Measurements from ENCODE around the gene GSTM4. TPM values are rescaled to one million over a fixed set of nuclear protein-coding genes. Genes with fewer than 3 reads are reported as not detected.

Gene GSTM4
- total and polyA plus RNA-seq, 2 donors (not counting 1 experiment from before 2014, with no cell fraction given): 17.7 to 30.8 TPM

DNA sequence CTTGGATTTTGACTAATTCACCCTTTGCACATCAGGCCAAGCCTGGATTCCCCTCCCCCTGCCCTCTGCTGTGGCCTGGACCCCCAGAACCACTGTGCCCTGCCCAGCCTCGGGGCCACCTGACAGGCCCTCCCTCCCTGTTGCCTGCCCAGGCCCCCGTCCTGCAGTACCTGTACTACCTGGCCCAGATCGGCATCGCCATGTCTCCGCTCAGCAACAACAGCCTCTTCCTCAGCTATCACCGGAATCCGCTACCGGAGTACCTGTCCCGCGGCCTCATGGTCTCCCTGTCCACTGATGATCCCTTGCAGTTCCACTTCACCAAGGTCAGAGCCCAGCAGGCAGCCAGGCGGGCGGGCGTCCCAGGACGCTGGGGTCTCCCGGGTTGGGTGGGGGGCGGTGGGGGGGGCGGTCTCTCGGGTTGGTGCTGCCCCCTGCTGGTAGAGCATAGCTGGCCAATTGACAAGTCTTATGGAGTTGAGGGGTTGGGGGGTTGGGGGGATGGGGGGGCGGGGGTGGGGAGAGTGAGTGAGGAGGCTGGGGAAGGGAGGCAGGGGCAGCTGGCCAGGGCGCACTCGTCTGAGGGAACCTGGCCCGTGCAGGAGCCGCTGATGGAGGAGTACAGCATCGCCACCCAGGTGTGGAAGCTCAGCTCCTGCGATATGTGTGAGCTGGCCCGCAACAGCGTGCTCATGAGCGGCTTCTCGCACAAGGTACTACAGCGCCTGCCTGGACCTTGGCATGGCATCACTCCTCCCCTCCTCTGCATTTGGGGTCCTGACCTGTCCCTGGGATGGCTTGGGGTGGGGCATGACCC lies 25.6 kb upstream of the GSTM4 start:
- TF ChIP-seq EZH2 (IDR thresholded peaks at IDR 0.05; ENCODE audit: low read length, missing control alignments): no peak
- TF ChIP-seq, protein P1, sequence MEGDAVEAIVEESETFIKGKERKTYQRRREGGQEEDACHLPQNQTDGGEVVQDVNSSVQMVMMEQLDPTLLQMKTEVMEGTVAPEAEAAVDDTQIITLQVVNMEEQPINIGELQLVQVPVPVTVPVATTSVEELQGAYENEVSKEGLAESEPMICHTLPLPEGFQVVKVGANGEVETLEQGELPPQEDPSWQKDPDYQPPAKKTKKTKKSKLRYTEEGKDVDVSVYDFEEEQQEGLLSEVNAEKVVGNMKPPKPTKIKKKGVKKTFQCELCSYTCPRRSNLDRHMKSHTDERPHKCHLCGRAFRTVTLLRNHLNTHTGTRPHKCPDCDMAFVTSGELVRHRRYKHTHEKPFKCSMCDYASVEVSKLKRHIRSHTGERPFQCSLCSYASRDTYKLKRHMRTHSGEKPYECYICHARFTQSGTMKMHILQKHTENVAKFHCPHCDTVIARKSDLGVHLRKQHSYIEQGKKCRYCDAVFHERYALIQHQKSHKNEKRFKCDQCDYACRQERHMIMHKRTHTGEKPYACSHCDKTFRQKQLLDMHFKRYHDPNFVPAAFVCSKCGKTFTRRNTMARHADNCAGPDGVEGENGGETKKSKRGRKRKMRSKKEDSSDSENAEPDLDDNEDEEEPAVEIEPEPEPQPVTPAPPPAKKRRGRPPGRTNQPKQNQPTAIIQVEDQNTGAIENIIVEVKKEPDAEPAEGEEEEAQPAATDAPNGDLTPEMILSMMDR (conservative IDR thresholded peaks at IDR 0.05 in 1 of 2, IDR thresholded peaks at IDR 0.05 in 1 of 2; ENCODE audit: low read depth in 1 of 2, low read length in 2 of 2): peak; percentile 3 to 13
- peaks cover 1% of the 10 kb centered on the region for H3K79me2 ChIP-seq (ENCODE audit: control insufficient read depth, insufficient read depth, low read length)
- no peaks in the 10 kb centered on the region for H3K9me3 ChIP-seq (ENCODE audit: control insufficient read depth, insufficient read depth, low read depth, low read length)
- H3K27ac ChIP-seq (ENCODE audit: insufficient read depth, low read length): no peak overlapping the region
- H3K27me3 ChIP-seq (ENCODE audit: control insufficient read depth, insufficient read depth, low read length): no peaks in the 10 kb centered on the region
- no peak overlapping the region for H2AFZ ChIP-seq (ENCODE audit: low read length)
- H3K4me2 ChIP-seq (ENCODE audit: extremely low read depth, insufficient read depth, low read length): no peak overlapping the region
- no peaks in the 10 kb centered on the region for H4K20me1 ChIP-seq (ENCODE audit: control insufficient read depth, extremely low read depth, insufficient read depth, low read length)
- no peak overlapping the region for H3K4me3 ChIP-seq (replicated peaks in 1 of 4; ENCODE audit: control extremely low read depth in 1 of 4, insufficient read depth in 1 of 4, low read depth in 3 of 4, low read length in 4 of 4)
- no peak for DNase-seq (ENCODE audit: low read depth in 2 of 2)
- peaks cover 33% of the 10 kb centered on the region for H3K36me3 ChIP-seq (ENCODE audit: control insufficient read depth, insufficient read depth, low read length)
- H3K9ac ChIP-seq (ENCODE audit: insufficient read depth, low read length): no peak overlapping the region
- H3K4me1 ChIP-seq (ENCODE audit: control insufficient read depth, extremely low read depth, insufficient read depth, low read length): no peaks in the 10 kb centered on the region

DNA sequence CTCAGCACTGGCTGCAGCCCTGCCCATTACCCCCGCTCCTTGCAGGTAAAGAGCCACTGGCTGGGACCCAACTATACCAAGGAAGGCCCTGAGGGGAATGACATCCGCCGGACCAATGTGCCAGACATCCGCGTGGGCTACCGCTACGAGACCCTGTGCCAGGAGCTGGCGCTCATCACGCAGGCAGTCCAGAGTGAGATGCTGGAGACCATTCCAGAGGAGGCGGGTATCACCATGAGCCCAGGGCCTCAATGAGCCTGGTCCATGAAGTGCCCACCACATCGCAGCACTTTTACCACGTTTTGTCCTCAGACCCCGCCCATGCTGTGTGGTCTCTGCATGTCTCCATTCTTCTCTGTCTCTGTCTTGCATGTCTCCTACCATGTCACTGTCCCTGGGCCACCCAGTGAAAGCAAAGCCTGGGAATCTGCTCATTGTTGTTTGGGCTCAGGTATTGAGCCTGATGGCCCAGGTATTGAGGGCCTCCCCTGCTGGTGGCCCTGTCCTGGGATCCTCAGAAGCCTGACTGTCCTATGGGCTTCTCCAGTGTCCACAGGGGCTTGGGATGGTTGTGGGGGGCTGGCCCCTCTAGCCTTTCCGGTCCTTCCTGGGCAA lies 24.9 kb upstream of the GSTM4 start:
- Histone ChIP-seq H3K36me3 (ENCODE audit: control insufficient read depth, insufficient read depth, low read length) (peaks cover 33% of the 10 kb centered on the region), H3K27me3 (ENCODE audit: control insufficient read depth, insufficient read depth, low read length) (no peaks in the 10 kb centered on the region), H3K4me1 (ENCODE audit: control insufficient read depth, extremely low read depth, insufficient read depth, low read length) (peaks cover 2% of the 10 kb centered on the region), H3K4me2 (ENCODE audit: extremely low read depth, insufficient read depth, low read length) (no peak overlapping the region), H3K4me3 (replicated peaks in 1 of 4; ENCODE audit: control extremely low read depth in 1 of 4, insufficient read depth in 1 of 4, low read depth in 3 of 4, low read length in 4 of 4) (no peak overlapping the region), H3K27ac (ENCODE audit: insufficient read depth, low read length) (no peak overlapping the region), H3K9me3 (ENCODE audit: control insufficient read depth, insufficient read depth, low read depth, low read length) (no peaks in the 10 kb centered on the region), H3K79me2 (ENCODE audit: control insufficient read depth, insufficient read depth, low read length) (no peaks in the 10 kb centered on the region), H4K20me1 (ENCODE audit: control insufficient read depth, extremely low read depth, insufficient read depth, low read length) (no peaks in the 10 kb centered on the region), H2AFZ (ENCODE audit: low read length) (no peak overlapping the region), H3K9ac (ENCODE audit: insufficient read depth, low read length) (no peak overlapping the region)
- no peak for TF ChIP-seq EZH2 (IDR thresholded peaks at IDR 0.05; ENCODE audit: low read length, missing control alignments)
- TF ChIP-seq, protein P1 (conservative IDR thresholded peaks at IDR 0.05 in 1 of 2, IDR thresholded peaks at IDR 0.05 in 1 of 2; ENCODE audit: low read depth in 1 of 2, low read length in 2 of 2): no peak
- no peak for DNase-seq (ENCODE audit: low read depth in 2 of 2)
